Stomach (tissue), 4 donors: ENCODE results near the gene TAF13.

Source experiments
- CTCF ChIP-seq, 7 experiments: fragments of 450-650 bp in 4 of 7; fragments of 200-600 bp in 3 of 7; sonication (generic) in 3 of 7; IDR thresholded peaks; one replicate each; pipeline ENCODE4 v1.5.1; 2016 to 2019; ENCODE audit warnings: antibody characterized with exemption in 7 of 7, control low read depth in 2 of 7, mild to moderate bottlenecking in 1 of 7
- EP300 ChIP-seq: sonication (generic); formaldehyde crosslinking; IDR thresholded peaks from one replicate; pipeline ENCODE4 v1.6.1; 2017; ENCODE audit warnings: antibody characterized with exemption
- POLR2A ChIP-seq, 4 donors: fragments of 450-650 bp; IDR thresholded peaks; one replicate each; pipeline ENCODE4 v1.6.1; 2016; ENCODE audit warnings: antibody characterized with exemption in 4 of 4, control low read depth in 2 of 4, mild to moderate bottlenecking in 1 of 4, moderate library complexity in 1 of 4
- POLR2AphosphoS5 ChIP-seq, 3 donors: sonication (generic); formaldehyde crosslinking; IDR thresholded peaks; one replicate each; pipeline ENCODE4 v1.6.1; 2016; ENCODE audit warnings: antibody characterized with exemption in 3 of 3

GRCh38 chr1:109112652-109113285, 37.0 kb upstream of the TAF13 start:
- TF ChIP-seq CTCF (IDR thresholded peaks at IDR 0.05) (peak in 6 of 7 experiments; percentile 30 to 98 (median 91)), POLR2A (IDR thresholded peaks at IDR 0.05) (no peak), POLR2AphosphoS5 (IDR thresholded peaks at IDR 0.05) (peak in 1 of 3 donors; percentile 71), EP300 (no peak)
